HepG2 (cell line): Measurements from ENCODE around the gene ZG16B. TPM values are rescaled to one million over a fixed set of nuclear protein-coding genes. Genes with fewer than 3 reads are reported as not detected.

ENCODE experiments used
- ASH2L ChIP-seq: fragments of 300-600, 200-600 bp; sonication (generic); IDR thresholded peaks from 2 replicates; pipeline ENCODE4 v1.7.0; 2017; ENCODE audit warnings: low read depth, mild to moderate bottlenecking, moderate library complexity, mixed read lengths, low read length; ENCODE audit not compliant: insufficient read length
- DZIP1 ChIP-seq: sonication (generic); formaldehyde crosslinking; IDR thresholded peaks from 2 replicates; pipeline ENCODE4 v1.5.0; 2020; ENCODE audit warnings: mild to moderate bottlenecking, missing genetic modification reagents
- FOXA3 ChIP-seq: IDR thresholded peaks from 2 replicates; pipeline ENCODE4 v1.6.1; 2016; ENCODE audit warnings: missing genetic modification reagents, missing compliant biosample characterization
- LBX2 ChIP-seq: sonication (generic); formaldehyde crosslinking; IDR thresholded peaks from 2 replicates; pipeline ENCODE4 v1.5.0; 2020; ENCODE audit warnings: missing genetic modification reagents, mild to moderate bottlenecking, borderline replicate concordance
- MIXL1 ChIP-seq: IDR thresholded peaks from 2 replicates; pipeline ENCODE4 v1.6.1; 2016
- RXRA ChIP-seq: sonication (generic); formaldehyde crosslinking; IDR thresholded peaks from 2 replicates; pipeline ENCODE4 v1.5.1; 2020; ENCODE audit warnings: missing genetic modification reagents
- SAP130 ChIP-seq: IDR thresholded peaks from 2 replicates; pipeline ENCODE4 v1.6.1; 2016; ENCODE audit warnings: low read depth
- SOX6 ChIP-seq, 2 experiments: fragments of 450-650 bp in 1 of 2; sonication (generic) in 1 of 2; formaldehyde crosslinking in 1 of 2; IDR thresholded peaks; 2 replicates each; pipeline versions ENCODE4 v1.4.0 to v1.6.1; 2017 to 2020; ENCODE audit warnings: antibody characterized with exemption in 1 of 2, mild to moderate bottlenecking in 1 of 2, missing genetic modification reagents in 1 of 2
- THAP9 ChIP-seq: sonication (generic); formaldehyde crosslinking; IDR thresholded peaks from 2 replicates; pipeline ENCODE4; 2020; ENCODE audit warnings: missing genetic modification reagents, mild to moderate bottlenecking, borderline replicate concordance
- ZBTB7B ChIP-seq: sonication (generic); formaldehyde crosslinking; IDR thresholded peaks from 2 replicates; pipeline ENCODE4 v1.4.0; 2020; ENCODE audit warnings: missing genetic modification reagents
- ZFP37 ChIP-seq: sonication (generic); formaldehyde crosslinking; IDR thresholded peaks from 2 replicates; pipeline ENCODE4 v1.4.0; 2020; ENCODE audit warnings: missing genetic modification reagents, borderline replicate concordance
- ZFY ChIP-seq: sonication (generic); formaldehyde crosslinking; IDR thresholded peaks from 2 replicates; pipeline ENCODE4 v1.4.0; 2020; ENCODE audit warnings: missing genetic modification reagents
- ZNF256 ChIP-seq: sonication (generic); formaldehyde crosslinking; conservative IDR thresholded peaks from 2 replicates; pipeline ENCODE4 v1.4.0; 2020; ENCODE audit warnings: missing genetic modification reagents
- ZNF264 ChIP-seq: sonication (generic); formaldehyde crosslinking; IDR thresholded peaks from 2 replicates; pipeline ENCODE4 v1.4.0; 2020; ENCODE audit warnings: missing genetic modification reagents
- ZNF572 ChIP-seq: sonication (generic); formaldehyde crosslinking; IDR thresholded peaks from 2 replicates; pipeline ENCODE4 v1.5.1; 2020; ENCODE audit warnings: mild to moderate bottlenecking, missing genetic modification reagents
- ZXDC ChIP-seq: sonication (generic); formaldehyde crosslinking; IDR thresholded peaks from 2 replicates; pipeline ENCODE4 v1.5.0; 2020; ENCODE audit warnings: mild to moderate bottlenecking, missing genetic modification reagents
- polyA plus RNA-seq, 8 experiments: library from polyadenylated mRNA; depleted of rRNA in 3 of 8; stranded (reverse) in 7 of 8; unstranded in 1 of 8; fragments of >200 nt; fragmentation: Illumina TruSeq in 4 of 8; extraction: Trizol in 4 of 8; gene quantifications; 2 replicates each; pipeline versions ENCODE4 v1.2.1 to v1.2.3, GENCODE V29; 2011 to 2016; ENCODE audit warnings: low read depth in 4 of 8, missing spikeins in 1 of 8, mixed read lengths in 1 of 8; ENCODE audit not compliant: insufficient read depth in 1 of 8
- total RNA-seq, 5 experiments: library from RNA; depleted of rRNA; stranded (reverse); fragments of >200 nt; fragmentation: Illumina TruSeq; extraction: Trizol; gene quantifications; 2 replicates each; pipeline ENCODE4 v1.2.3, GENCODE V29; 2016; ENCODE audit warnings: low read depth in 1 of 5
- TF ChIP-seq, protein P1 (sequence below): sonication (generic); formaldehyde crosslinking; IDR thresholded peaks from 2 replicates; pipeline ENCODE4 v1.9.0; 2022; ENCODE audit warnings: low read depth, missing genetic modification reagents

Gene ZG16B
- total and polyA plus RNA-seq, 2 of the 13 experiments (the other 11 are each of a cell fraction or from before 2014, with no cell fraction given), result 1.5 to 11.3 TPM

DNA sequence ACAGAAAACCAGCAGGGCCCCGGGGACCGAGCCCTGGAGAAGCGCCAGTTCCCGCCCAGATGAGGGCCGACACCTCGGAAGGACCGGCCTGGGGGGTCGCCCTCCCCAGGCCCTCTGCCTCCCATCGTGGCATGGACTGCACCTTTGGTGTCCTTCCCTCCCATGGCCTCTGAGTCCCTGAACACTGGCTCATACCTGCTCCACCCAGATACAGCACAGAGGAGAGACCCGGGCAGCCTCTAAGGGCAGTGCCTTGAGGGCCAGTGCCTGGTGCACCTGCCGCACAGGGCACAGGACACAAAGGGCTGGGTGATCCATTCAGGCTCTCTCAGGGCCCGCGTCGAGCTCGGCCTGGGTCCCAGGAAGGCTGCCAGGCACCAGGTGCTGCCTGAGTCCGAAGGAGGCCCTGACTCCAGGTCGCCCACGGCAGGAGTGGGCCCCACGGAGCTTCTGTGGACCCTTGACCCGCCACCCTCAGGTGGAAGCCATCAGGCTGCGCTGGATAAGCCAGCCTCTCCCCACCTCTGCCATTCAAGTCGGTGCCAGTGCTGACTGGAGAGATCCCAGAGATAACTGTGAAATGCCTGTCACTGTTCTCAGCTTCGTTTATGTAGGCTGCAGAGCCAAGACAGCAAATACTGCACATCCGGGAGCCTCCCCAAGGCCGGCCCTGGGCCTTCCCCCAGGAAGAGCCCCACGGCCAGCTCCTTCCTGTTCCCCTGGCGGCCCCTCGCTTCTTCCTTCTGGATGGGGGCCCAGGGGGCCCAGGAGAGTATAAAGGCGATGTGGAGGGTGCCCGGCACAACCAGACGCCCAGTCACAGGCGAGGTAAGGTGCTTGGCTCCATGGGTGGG, at the start of gene ZG16B (continued):
- 0 out of 2 replicates have a peak, but pooled peaks have one; percentile 37 for TF ChIP-seq DZIP1 (CRISPR knock-in tag)
- TF ChIP-seq FOXA3, result peak; percentile 45; the same call in 1 of the 2 replicates
- TF ChIP-seq ZXDC, result no peak
- TF ChIP-seq MIXL1 (CRISPR knock-in tag), result 0 out of 2 replicates have a peak, but pooled peaks have one; percentile 25
- peak; percentile 36; the same call in 1 of the 2 replicates for TF ChIP-seq ZFY (CRISPR knock-in tag)
- 0 out of 2 replicates have a peak, but pooled peaks have one; percentile 39 for TF ChIP-seq ZFP37 (CRISPR knock-in tag)
- peak; percentile 32; the same call in 1 of the 2 replicates for TF ChIP-seq ZBTB7B (CRISPR knock-in tag)
- TF ChIP-seq SAP130 (CRISPR knock-in tag), result peak; percentile 55; the same call in 1 of the 2 replicates
- 0 out of 2 replicates have a peak, but pooled peaks have one; percentile 18 for TF ChIP-seq ZNF264 (CRISPR knock-in tag)
- TF ChIP-seq ASH2L, result no peak
- 0 out of 2 replicates have a peak, but pooled peaks have one; percentile 11 for TF ChIP-seq THAP9 (CRISPR knock-in tag)
- TF ChIP-seq ZNF572 (CRISPR knock-in tag), result no peak
- TF ChIP-seq LBX2 (CRISPR knock-in tag), result no peak
- TF ChIP-seq ZNF256, result no peak
- TF ChIP-seq SOX6 (IDR thresholded peaks at IDR 0.05), result no peak
- TF ChIP-seq SOX6 (CRISPR knock-in tag; IDR thresholded peaks at IDR 0.05), result peak; percentile 52
- TF ChIP-seq RXRA (CRISPR knock-in tag), result peak; percentile 34; the same call in 1 of the 2 replicates
- TF ChIP-seq, protein P1, sequence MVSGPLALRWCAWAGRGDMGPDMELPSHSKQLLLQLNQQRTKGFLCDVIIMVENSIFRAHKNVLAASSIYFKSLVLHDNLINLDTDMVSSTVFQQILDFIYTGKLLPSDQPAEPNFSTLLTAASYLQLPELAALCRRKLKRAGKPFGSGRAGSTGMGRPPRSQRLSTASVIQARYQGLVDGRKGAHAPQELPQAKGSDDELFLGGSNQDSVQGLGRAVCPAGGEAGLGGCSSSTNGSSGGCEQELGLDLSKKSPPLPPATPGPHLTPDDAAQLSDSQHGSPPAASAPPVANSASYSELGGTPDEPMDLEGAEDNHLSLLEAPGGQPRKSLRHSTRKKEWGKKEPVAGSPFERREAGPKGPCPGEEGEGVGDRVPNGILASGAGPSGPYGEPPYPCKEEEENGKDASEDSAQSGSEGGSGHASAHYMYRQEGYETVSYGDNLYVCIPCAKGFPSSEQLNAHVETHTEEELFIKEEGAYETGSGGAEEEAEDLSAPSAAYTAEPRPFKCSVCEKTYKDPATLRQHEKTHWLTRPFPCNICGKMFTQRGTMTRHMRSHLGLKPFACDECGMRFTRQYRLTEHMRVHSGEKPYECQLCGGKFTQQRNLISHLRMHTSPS (CRISPR knock-in tag), result peak; percentile 58; the same call in 1 of the 2 replicates
